RWPE1 (cell line): Measurements from ENCODE around the gene PRKG2.

Experiments
- CTCF ChIA-PET: fragments of 350-600 bp; sonication (Branson Sonifier 250); formaldehyde crosslinking; extraction: SDS; loops from one replicate; lab custom pipeline; 2021; lab: Yijun Ruan, JAX
- POLR2A ChIA-PET: fragments of 400-600 bp; formaldehyde crosslinking; extraction: SDS; loops from one replicate; lab custom pipeline; 2020; ENCODE audit warnings: antibody characterized with exemption; ENCODE audit not compliant: low non-redundant PET; lab: Yijun Ruan, JAX
- DNase-seq: peaks from one replicate; pipeline ENCODE4 v3.0.0; 2012; ENCODE audit warnings: low spot score
- H3K27ac ChIP-seq: fragments of 450-650 bp; 2 replicates; pipeline ENCODE4 v1.5.1; 2017
- TF ChIP-seq, protein P1 (sequence below): fragments of 450-650 bp; conservative IDR thresholded peaks from 2 replicates; pipeline ENCODE4 v1.5.1; 2017; ENCODE audit warnings: low read depth, mild to moderate bottlenecking

Gene PRKG2

DNA sequence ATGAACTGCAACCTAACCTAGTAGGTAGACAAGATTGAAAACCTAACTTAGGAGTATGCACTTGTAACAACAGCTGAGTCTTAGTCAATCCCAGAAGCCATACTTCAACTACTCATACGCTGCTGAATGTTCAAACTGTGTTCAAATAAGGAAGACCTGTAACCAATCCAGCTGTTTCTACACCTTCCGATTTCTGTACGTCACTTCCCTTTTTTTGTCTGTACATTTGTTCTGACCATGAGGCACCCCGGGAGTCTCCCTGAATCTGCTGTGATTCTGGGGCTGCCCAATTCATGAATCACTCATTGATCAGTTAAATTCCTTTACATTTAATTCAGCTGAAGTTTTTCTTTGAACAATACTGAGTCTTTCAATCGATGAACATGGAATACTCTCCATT, 95.0 kb downstream of the PRKG2 start:
- ChIA-PET CTCF (no interaction called here), POLR2A (no interaction called here)
- TF ChIP-seq, protein P1, sequence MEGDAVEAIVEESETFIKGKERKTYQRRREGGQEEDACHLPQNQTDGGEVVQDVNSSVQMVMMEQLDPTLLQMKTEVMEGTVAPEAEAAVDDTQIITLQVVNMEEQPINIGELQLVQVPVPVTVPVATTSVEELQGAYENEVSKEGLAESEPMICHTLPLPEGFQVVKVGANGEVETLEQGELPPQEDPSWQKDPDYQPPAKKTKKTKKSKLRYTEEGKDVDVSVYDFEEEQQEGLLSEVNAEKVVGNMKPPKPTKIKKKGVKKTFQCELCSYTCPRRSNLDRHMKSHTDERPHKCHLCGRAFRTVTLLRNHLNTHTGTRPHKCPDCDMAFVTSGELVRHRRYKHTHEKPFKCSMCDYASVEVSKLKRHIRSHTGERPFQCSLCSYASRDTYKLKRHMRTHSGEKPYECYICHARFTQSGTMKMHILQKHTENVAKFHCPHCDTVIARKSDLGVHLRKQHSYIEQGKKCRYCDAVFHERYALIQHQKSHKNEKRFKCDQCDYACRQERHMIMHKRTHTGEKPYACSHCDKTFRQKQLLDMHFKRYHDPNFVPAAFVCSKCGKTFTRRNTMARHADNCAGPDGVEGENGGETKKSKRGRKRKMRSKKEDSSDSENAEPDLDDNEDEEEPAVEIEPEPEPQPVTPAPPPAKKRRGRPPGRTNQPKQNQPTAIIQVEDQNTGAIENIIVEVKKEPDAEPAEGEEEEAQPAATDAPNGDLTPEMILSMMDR = no peak
- DNase-seq = no peak
- no peak overlapping the region for H3K27ac ChIP-seq

- CTCF ChIA-PET = interaction anchor here (1.0 kb wide), 1 partner anchor 201 kb away, joined by 3 read pairs; no protein-coding TSS in a partner anchor
- TF ChIP-seq, protein P1 = no peak
- POLR2A ChIA-PET = no interaction called here
- no peak overlapping the region for H3K27ac ChIP-seq
- no peak for DNase-seq
Observed at GRCh38 chr4:81118086-81118485, 96.9 kb downstream of the PRKG2 start.

- H3K27ac ChIP-seq = no peak overlapping the region
- POLR2A ChIA-PET = no interaction called here
- TF ChIP-seq, protein P1 = no peak
- CTCF ChIA-PET = no interaction called here
- DNase-seq = no peak
Observed at GRCh38 chr4:81116566-81116965, 98.5 kb downstream of the PRKG2 start.

- H3K27ac ChIP-seq = no peak overlapping the region
- TF ChIP-seq, protein P1 = no peak
- CTCF ChIA-PET = no interaction called here
- no peak for DNase-seq
- POLR2A ChIA-PET = no interaction called here
Observed at GRCh38 chr4:81113024-81113423, 102.0 kb downstream of the PRKG2 start.

DNA sequence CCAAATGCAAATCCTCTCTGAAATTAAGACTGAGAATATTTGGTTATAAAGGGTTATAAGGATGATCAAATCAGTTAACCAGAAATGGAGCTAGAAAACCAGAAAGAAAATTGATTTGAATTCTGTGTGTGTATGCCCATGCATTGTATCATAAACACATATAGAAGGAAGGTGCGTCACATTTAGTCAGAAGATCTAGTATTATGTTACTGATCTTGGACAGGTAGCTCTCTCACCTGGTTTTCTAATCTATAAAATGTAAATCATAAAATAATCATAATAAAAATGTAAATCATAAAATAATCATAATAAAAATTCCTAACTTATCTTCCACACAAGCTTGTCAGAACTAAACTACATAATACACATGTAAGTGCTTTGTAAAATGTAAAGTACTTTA, 105.7 kb downstream of the PRKG2 start:
- TF ChIP-seq, protein P1 = no peak
- ChIA-PET POLR2A (no interaction called here), CTCF (interaction anchor here (0.6 kb wide), 2 partner anchors 903 to 1759 kb away, joined by 3 to 6 read pairs; no protein-coding TSS in a partner anchor)
- DNase-seq = no peak
- no peak overlapping the region for H3K27ac ChIP-seq

GRCh38 chr4:81106150-81106549, 108.9 kb downstream of the PRKG2 start:
- TF ChIP-seq, protein P1 = no peak
- POLR2A ChIA-PET = no interaction called here
- no peak overlapping the region for H3K27ac ChIP-seq
- DNase-seq = no peak
- CTCF ChIA-PET = no interaction called here

- CTCF ChIA-PET = interaction anchor here (0.7 kb wide), 1 partner anchor 106 kb away, joined by 3 read pairs; no protein-coding TSS in a partner anchor
- H3K27ac ChIP-seq = no peak overlapping the region
- no peak for DNase-seq
- POLR2A ChIA-PET = no interaction called here
- TF ChIP-seq, protein P1 = no peak
Observed at GRCh38 chr4:81102107-81102506, 112.9 kb downstream of the PRKG2 start.
